Measurements from ENCODE around the gene PTPRN2.

The PTPRN2 gene

GRCh38 chr7:157628456-157628855 lies 959.2 kb downstream of the PTPRN2 start:
- no peak for DNase-seq (ENCODE audit: low read depth in 2 of 2)

GRCh38 chr7:157627646-157628045 lies 960.0 kb downstream of the PTPRN2 start:
- DNase-seq (ENCODE audit: low read depth in 2 of 2) = no peak

- no peak for DNase-seq (ENCODE audit: low read depth in 2 of 2)
These were observed 960.6 kb downstream of the PTPRN2 start for GRCh38 chr7:157627033-157627432.

GRCh38 chr7:157625973-157626742 lies 961.5 kb downstream of the PTPRN2 start:
- no peak for DNase-seq (ENCODE audit: low read depth in 2 of 2)

GRCh38 chr7:157623556-157623955 lies 964.1 kb downstream of the PTPRN2 start:
- no peak for DNase-seq (ENCODE audit: low read depth in 2 of 2)

- DNase-seq (ENCODE audit: low read depth in 2 of 2) = no peak
These were observed 965.0 kb downstream of the PTPRN2 start for GRCh38 chr7:157622408-157623205.

- DNase-seq (ENCODE audit: low read depth in 2 of 2) = no peak
These were observed 965.6 kb downstream of the PTPRN2 start for GRCh38 chr7:157622000-157622399.

GRCh38 chr7:157621131-157621681 lies 966.4 kb downstream of the PTPRN2 start:
- DNase-seq (ENCODE audit: low read depth in 2 of 2) = no peak

GRCh38 chr7:157620616-157621015 lies 967.0 kb downstream of the PTPRN2 start:
- DNase-seq (ENCODE audit: low read depth in 2 of 2) = no peak

- DNase-seq (ENCODE audit: low read depth in 2 of 2) = no peak
These were observed 967.7 kb downstream of the PTPRN2 start for GRCh38 chr7:157619753-157620525.

GRCh38 chr7:157618823-157619606 lies 968.6 kb downstream of the PTPRN2 start:
- DNase-seq (ENCODE audit: low read depth in 2 of 2) = no peak

- no peak for DNase-seq (ENCODE audit: low read depth in 2 of 2)
These were observed 969.4 kb downstream of the PTPRN2 start for GRCh38 chr7:157618091-157618726.

GRCh38 chr7:157617401-157617800 lies 970.2 kb downstream of the PTPRN2 start:
- no peak for DNase-seq (ENCODE audit: low read depth in 2 of 2)

GRCh38 chr7:157616931-157617330 lies 970.7 kb downstream of the PTPRN2 start:
- no peak for DNase-seq (ENCODE audit: low read depth in 2 of 2)

- DNase-seq (ENCODE audit: low read depth in 2 of 2) = no peak
These were observed 971.2 kb downstream of the PTPRN2 start for GRCh38 chr7:157616426-157616825.

GRCh38 chr7:157615852-157616251 lies 971.8 kb downstream of the PTPRN2 start:
- no peak for DNase-seq (ENCODE audit: low read depth in 2 of 2)

GRCh38 chr7:157615101-157615817 lies 972.4 kb downstream of the PTPRN2 start:
- no peak for DNase-seq (ENCODE audit: low read depth in 2 of 2)

GRCh38 chr7:157614457-157615020 lies 973.1 kb downstream of the PTPRN2 start:
- no peak for DNase-seq (ENCODE audit: low read depth in 2 of 2)

GRCh38 chr7:157613575-157614322 lies 973.9 kb downstream of the PTPRN2 start:
- no peak for DNase-seq (ENCODE audit: low read depth in 2 of 2)
